ENCODE measurements around the gene VCX3B.
"Not testable (repeated sequence)": the region's sequence is repeated elsewhere in the genome, so short reads cannot be mapped to it uniquely, and the experiment has no call there.

Gene VCX3B

DNA sequence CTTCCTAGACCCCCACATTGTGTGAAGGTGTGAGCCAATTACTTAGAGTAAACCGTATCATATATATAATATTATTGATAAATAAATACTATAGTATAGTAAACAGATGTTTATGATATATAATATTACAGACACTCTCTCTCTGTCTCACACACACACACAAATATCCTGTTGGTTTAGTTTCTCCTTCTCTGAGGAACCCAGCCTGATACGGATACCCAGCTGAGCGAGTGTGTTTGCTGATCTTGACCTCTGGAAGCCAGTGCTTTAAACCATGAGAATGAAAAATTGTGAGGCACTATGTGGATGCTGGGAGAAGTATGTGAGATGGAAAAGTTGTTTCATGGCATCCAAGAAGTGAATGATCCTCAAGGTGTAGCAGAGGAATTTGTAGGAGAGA is at the start of gene VCX3B:
Gene VCX3B (plus strand): TSS at position 301 of the 400 bp plus-strand sequence. CDS start 621 bp downstream, outside the sequence.
- DNase-seq: not testable (repeated sequence)

DNA sequence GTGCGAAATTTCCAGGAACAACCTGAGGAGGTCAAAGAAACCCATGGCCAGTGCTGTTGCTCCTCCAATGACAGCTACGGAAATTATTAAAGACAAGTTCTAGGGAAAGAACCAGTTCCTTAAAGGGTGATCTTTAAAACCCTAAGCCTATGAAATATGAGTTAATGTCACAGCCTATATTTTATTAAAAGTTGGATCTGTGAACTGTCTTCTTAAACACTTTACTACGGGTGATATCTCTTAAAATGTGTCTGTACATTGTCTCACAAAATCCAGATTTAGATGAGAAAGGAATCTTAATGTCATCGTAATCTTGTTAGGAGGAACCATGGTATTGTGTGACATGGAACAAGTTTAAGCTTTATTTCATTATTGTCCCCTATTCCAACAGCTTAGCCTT is 46.3 kb upstream of the VCX3B start:
- no peak for DNase-seq

DNA sequence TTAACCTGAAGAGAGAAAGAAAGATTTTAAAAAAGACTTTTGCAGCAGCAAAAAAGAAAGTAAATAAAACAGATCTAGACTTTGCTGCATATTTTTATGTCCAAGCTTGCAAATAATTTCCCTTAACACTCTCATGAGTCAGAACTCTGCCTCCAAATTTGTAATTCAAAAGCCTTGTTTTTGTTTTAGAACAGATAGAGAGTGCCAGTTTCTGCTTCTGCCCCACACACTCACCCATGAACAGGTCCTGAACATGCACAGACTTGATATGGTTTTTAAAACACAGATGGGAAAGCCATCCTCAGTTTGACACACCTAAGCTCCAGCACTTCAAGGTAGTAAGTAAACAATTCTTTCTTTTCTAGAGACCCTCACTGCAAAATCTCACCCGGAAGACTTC is 39.7 kb upstream of the VCX3B start:
- no peak for DNase-seq

DNA sequence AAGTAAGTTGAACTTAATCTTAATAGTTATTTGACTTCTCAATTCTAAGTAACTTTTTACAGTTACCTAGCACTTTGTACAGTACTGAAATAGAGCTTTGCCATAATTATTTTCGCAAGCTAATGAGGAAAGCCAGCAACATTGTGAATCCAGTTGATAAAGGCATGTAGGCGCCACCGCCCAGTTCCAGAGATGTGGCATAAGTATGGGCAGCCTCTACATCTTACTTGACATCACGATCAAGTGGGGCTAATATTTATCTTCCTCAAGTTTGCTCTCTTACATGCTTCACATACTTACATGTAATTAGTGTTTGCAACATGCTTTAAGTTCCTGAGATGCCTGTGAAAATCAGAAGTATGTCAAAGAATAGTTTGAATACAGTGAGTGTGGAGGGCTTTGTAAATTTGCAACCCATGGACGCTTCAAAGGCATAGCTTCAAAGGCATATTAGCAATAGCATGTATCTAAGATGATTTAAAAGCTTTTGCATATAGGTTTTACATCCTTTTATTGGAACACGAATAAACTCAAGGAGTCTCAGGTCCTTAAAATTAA is 34.9 kb upstream of the VCX3B start:
- no peak for DNase-seq

DNA sequence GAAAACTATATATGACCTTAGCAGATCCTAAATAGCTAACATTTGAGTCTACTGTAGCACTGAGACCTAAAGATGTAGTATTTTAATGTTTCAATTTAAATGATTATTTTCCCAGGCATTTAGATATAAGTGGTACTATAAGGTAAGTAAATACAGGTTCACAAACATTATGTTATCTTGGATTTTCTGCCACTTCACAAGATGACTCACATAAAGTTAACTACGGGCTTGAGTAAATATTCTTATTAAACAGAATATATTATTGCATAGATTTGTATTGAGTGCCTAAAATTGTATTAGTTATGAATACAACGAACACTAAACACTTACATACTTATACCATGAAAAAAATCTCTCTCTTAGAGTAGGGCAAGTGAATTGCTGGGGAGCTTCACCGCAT is 34.2 kb upstream of the VCX3B start:
- DNase-seq: no peak

DNA sequence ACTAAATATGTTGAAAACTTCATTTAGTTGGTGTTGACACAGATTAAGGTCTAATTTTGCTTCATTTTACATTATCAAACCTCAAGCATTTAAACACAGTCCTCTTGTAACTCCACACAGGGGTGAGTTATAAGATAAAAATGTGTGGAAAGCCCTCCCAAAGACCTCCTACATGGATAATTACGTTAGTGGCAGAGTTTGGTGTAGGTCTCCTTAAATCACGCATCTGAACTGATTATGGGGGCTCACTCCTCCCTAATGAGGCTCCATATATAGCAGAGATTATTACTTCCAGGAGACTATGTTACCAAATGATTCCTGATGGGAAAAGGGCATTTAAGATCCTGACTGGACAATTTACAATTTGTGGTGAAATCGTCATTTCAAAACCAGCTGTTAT is 32.2 kb upstream of the VCX3B start:
- DNase-seq: no peak

DNA sequence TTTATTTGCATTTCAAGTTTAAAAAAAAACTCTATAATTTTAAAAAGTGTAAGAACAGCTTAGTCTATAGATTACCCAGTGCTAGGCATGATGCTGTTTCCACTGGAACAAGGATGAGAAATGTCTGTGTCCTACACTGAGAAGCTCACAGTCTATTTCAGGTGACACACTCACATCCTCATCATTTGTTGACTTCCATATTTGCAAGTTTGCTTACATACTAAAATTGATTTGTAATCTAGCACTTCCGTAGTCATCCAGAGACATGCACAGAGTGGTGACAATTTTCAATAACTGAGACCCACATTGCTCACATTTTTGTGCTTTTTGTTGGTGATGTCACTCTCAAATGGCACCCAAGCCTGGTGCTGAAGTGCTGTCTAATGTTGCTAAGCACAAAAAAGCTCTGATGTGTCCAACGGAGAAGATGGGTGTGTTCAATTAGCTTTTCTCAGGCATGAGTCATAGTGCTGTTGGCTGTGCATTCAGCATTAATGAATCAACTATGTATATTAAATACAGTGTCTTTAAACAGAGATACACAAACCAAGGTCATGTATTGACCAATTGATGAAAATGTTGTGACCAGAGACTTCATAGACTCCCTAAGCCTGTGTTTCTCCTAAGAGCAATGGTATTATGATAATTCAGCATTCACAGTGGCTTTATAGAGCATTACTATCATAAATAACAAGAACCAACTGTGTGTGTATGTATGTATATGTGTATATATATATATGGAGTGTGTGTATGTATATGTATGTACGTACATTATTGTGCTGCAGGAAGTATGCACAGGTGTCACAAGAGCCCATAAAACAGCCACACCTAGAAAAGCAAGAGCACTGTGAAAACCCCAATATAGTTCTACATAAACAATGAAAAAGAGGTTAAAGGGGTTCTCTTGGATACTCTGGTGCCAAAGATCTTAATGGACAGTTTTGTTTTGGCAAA is 31.2 kb upstream of the VCX3B start:
- DNase-seq: no peak

DNA sequence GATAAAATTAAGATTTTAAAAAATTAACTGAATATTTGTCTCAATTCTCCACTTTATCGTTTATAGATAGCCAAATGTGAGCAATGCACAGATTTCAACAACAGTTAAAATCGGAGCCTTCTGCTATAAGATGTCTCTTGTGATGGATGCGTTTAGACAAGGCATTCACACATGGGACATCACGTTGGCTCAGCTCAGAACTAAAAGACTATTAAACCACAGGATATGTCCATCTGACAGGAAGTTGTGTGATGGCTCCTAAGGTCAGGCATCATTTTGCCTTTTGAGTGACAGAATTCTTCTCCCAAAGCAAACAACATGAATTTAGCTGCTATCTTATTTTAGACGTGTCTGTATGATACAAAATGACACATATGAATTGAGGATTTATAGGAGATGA is 17.3 kb upstream of the VCX3B start:
- no peak for DNase-seq

DNA sequence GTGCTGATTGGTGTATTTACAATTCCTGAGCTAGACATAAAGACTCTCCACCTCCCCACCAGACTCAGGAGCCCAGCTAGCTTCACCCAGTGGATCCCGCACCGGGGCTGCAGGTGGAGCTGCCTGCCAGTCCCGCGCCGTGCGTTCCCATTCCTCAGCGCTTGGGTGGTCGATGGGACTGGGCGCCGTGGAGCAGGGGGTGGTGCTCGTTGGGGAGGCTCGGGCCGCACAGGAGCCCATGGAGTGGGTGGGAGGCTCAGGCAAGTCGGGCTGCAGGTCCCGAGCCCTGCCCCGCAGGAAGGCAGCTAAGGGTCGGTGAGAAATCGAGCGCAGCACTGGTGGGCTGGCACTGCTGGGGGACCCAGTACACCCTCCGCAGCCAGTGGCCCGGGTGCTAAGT is 12.3 kb upstream of the VCX3B start:
- DNase-seq: not testable (repeated sequence)

DNA sequence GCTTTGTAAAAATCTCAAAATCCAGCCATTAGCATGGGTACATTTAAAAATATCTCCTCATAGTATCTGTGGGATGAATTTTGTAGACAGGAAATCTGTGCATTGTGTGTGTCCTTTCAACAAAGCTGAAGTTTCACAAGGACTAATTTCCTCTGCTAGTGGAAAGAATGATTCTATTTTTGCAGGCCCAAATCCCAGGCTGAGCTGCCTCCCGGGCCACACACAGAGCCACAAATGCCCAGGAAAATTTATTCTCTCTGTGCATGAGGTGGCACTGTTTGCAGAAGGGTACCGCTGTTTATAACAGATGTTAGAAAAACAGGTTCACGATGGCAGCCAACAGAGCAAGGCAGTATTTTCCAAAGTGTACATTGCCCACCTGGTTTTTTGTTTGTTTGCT is 11.0 kb upstream of the VCX3B start:
- no peak for DNase-seq

DNA sequence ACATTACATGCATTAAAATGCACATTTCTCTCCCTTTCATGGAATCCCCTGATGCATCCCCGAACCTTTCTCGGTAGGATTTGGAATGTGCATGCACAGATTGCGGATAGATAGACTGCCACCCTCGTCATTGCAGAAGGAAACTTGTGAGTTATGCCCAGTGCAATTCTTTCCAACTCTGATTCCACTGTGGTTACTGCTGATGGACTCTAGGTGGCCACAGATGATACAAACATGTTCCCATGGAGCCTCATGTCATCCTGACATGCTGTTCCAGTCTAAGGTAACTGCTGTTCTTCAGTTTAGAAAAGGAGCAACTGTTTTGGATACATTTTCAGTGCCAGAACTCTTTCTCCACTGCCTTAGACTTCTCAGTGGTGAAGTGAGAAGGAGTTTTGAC is 9.1 kb upstream of the VCX3B start:
- no peak for DNase-seq

DNA sequence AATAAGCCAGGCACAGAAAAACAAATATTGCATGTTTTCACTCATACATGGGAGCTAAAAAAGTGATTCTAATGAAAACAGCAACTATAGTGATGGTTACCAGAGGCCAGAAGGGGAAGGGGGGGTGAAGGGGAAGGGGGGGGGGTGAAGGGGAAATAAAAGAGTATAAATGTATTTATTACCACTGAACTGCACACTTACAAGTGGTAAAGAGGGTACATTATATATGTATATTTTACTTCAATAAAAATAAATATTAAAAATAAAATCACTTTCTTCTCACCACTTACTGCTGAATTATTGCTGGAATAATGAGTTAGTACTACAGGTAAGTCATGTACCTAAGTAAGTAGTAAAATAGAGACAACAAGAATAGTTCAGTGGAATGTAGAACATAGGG is 2.1 kb upstream of the VCX3B start:
- DNase-seq: no peak

DNA sequence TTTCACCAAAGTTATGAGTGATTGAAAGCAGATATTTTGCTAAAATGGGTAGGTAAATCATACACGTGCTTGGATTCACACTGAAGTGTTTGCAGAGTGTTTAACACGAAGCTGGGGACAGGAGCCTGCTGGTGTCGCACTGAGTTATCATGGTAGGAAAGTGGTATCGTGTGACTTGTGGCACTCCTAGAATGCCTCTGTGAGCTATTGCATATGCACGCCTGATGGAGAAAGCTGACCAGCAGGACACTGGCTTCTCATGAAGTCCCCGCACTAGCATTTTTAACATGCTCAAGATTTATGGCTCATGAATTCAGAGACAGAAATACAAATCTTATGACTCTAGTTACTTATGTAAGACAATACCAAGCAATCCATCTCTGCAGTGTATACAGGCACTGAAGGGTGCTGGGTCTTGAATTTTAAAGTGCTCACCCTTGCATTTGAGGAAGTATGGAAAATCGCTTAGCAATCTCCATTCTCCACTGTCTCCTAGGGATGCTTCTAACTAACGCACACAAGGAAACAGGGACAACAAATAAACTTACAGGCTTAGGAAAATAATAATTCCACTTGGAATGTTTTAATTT is 19.8 kb downstream of the VCX3B start:
- DNase-seq: no peak

DNA sequence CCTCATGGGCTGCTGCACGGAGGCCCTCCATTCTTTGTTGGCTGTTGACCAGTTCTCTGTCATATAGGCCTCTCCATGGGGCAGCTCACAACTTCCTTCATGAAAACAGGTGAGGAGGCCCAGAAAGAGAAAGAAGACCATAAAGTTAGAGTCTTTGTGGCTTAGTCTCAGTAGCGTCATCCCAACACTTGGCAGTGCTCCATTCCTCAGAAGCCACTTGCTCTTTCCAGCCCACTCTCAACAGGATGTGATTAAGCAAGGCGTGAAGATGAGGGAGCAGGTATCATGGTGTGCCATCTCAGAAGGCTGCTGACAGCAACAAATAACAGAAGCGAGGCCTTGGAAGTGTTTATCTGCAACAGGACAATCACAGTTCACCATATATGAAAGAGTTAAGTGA is 30.4 kb downstream of the VCX3B start:
- DNase-seq: not testable (repeated sequence)

DNA sequence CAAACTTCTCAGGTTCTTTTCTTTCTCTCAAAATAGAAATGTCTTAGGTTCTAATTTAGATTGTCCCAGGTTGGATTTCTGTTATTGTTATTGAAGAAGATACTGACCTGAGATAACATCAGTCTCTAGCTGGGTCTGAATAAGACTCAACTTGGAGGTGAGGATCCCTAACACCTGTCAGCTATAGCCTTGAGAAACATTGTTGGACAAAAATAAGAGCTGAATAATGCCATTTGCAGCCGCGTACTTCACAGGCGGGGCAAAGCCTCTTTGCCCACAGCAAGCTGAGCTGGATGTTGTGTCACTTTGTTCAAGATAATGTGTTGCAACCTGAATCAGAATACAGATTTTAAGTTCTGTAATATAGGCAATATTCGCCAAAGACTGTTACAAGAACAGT is 35.6 kb downstream of the VCX3B start:
- DNase-seq: no peak

DNA sequence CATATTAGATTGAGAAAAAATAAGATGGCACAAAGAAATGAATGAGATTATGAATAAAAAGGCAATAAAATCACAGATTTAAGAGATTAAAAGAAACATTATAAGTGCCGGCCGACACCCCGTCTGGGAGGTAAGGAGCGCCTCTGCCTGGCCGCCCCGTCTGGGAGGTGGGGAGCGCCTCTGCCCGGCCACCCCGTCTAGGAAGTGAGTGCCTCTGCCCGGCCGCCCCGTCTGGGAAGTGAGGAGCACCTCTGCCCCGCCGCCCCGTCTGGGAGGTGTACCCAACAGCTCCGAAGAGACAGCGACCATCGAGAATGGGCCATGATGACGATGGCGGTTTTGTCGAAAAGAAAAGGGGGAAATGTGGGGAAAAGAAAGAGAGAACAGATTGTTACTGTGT is 37.5 kb downstream of the VCX3B start:
- not testable (repeated sequence) for DNase-seq

DNA sequence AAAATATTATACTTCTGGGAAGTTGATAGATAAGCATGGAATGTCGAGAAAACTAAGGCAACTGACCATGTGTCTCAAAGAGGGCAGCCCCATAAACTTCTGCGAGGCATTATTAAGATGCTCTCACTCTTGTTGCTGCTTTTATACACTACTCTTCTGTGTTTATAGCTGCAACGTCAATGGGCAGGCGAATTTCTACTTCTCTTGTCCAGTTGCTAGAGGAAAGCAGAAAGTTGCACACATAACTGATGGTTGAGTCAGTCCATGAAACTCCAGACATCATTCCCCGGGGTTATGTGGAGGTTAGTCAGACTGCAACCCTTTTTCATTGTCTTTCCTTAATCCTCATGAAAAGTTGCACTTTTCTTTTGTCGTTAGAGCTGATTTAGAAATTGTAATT is 39.8 kb downstream of the VCX3B start:
- DNase-seq: no peak

All from activated effector memory CD4-positive, alpha-beta T cell treated with Interleukin-2 at 50 U/mL for 16 hours (primary cell).